ENCODE results near the gene CADM1.

DNA sequence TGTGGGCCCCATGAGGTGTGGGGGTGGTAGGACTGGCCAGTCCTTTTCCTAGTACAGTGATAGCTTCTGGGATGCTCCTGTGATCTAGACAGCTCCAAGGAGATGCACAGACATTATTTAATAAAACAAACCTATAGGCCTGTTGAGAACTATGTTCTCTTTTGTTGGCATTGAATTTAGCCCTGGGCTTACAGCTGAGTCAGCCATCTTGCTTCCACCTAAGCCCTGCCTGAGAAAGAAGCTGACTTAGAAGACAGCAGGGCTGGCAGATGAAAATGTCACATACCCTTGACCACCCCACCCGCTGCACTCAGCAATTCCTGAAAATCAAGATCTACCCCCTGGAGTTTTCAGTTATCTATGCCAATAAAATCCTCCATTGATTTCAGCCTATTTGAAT is 353.2 kb downstream of the CADM1 start:
- TF ChIP-seq POLR2A (IDR thresholded peaks at IDR 0.05): no peak
- TF ChIP-seq, protein P1, sequence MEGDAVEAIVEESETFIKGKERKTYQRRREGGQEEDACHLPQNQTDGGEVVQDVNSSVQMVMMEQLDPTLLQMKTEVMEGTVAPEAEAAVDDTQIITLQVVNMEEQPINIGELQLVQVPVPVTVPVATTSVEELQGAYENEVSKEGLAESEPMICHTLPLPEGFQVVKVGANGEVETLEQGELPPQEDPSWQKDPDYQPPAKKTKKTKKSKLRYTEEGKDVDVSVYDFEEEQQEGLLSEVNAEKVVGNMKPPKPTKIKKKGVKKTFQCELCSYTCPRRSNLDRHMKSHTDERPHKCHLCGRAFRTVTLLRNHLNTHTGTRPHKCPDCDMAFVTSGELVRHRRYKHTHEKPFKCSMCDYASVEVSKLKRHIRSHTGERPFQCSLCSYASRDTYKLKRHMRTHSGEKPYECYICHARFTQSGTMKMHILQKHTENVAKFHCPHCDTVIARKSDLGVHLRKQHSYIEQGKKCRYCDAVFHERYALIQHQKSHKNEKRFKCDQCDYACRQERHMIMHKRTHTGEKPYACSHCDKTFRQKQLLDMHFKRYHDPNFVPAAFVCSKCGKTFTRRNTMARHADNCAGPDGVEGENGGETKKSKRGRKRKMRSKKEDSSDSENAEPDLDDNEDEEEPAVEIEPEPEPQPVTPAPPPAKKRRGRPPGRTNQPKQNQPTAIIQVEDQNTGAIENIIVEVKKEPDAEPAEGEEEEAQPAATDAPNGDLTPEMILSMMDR (IDR thresholded peaks at IDR 0.05): no peak

Data from right lobe of liver (tissue), 4 donors.